Left kidney (tissue), 2 donors: ENCODE data around the gene NEXN. TPM values are rescaled to one million over a fixed set of nuclear protein-coding genes. Genes with fewer than 3 reads are reported as not detected.
A peak's percentile ranks its signal among the peaks of the same experiment; 100 is the strongest.
"Not testable (repeated sequence)": the region's sequence is repeated elsewhere in the genome, so short reads cannot be mapped to it uniquely, and the experiment has no call there.

Experiments
- DNase-seq: peaks from one replicate; pipeline ENCODE4 v3.0.0-alpha.2; 2013
- polyA plus RNA-seq: library from polyadenylated mRNA; unstranded; fragments of 120-200 nt; gene quantifications from one replicate; pipeline ENCODE4 v1.2.1, GENCODE V29; 2013; ENCODE audit not compliant: insufficient read length

The NEXN gene
- polyA plus RNA-seq, 1 donor = 12.7 TPM

DNA sequence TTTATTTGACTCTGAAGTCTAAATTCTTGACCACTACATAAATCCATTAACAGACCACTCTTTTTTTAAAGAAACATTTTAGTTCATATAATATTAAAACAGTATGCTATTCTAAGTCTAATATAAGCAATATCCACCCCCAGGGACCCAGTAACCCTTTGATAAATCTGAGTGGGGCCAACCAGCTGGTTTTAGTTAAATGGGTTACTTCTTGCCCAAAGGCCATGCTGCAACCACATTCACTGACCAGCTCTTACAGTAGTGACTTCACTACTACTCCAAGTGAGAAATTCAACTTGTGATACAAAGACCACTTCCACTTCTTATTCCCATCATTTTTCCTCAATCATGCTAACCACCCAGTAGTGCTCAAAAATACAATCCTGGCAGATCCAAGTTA, 70.0 kb downstream of the NEXN start:
- DNase-seq = no peak

DNA sequence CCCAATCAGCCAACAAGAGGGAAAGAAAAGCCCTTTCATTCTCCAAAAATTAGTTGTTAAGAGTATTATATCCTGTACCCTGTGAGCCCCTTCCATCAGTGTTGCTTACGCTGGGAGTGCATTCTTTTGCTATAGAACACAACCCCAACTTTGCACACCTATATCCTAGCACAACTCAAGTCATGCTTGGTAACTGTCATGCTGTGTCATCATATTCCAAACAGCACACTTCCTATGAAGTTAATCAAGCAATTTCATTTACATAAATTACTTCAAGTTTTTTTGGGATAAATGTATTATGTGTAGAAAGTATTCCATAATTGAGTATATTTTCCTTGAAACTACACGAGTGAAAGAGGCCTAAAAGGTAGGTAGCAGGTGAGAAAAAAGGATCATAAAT, 70.4 kb downstream of the NEXN start:
- DNase-seq = no peak

DNA sequence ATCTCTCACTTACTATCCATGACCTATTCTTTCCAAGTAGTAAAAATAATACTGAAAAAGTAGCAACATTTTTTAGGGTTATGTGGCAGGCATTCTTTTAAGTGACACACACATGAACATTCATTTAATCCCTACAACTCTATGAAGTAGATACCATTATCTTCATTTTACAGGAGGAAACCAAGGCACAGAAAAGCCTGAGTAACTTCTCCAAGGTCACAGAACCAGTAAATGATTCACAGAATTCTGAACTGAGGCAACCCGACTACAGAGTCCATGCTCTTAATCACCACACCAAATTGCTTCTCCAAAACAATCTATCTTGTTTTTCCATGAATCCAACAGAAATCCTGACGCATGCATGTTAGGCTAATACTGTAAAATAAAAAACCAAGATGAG, 73.0 kb downstream of the NEXN start:
- no peak for DNase-seq

DNA sequence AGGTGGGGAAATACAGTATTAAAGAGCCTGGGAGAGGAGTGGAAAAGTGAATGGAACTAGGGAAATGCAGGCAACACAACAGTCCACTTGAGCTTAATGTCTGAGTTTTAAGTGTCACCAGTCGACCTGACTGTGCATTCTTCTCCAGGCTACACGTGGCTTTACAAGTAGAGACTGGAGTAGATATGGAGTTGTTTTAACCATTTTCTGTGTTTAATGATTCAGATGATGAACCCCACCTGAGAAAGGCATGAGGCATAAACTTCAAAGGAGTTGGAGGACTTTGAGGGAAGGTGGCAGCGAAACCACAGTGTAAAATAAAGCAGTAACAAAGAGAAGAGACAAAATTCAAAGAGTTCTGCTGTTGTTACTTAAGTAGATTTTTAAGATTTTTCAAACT, 77.9 kb downstream of the NEXN start:
- DNase-seq = no peak

DNA sequence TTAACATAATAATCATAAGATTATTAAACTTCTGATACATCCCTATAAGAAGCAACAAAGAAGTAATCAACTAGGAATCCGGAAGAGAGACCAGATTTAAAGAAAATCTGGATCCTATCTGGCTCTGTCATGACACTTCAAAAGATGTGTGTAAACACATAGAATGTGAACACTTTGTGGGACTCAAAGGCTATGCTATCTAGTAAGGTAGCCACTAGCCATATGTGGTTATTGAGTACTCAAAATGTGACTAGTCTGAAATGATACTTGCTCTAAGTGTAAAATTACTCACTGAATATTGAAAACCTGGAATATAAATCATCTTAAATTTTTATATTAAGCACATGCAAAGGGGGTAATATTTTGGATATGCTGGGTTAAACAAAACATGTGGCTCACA, 81.8 kb downstream of the NEXN start:
- no peak for DNase-seq

DNA sequence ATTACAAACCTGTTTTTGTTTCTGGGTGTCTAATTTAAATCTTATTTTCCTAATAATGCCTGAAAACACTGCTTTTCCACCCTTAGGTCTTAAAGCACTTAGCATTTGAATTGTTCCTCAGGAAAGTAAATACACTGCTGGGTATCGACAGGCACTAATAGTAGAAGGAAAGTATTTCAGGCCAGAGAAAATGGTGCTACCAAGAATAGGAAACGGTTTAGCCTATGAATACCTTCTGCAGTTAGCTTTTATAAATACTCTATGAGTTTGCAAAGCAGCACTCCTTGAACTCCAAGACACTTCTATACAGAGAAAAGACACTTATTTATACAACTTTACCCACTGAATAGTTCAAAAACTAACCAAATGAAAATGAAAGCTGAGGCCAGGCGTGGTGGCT, 83.7 kb downstream of the NEXN start:
- no peak for DNase-seq

DNA sequence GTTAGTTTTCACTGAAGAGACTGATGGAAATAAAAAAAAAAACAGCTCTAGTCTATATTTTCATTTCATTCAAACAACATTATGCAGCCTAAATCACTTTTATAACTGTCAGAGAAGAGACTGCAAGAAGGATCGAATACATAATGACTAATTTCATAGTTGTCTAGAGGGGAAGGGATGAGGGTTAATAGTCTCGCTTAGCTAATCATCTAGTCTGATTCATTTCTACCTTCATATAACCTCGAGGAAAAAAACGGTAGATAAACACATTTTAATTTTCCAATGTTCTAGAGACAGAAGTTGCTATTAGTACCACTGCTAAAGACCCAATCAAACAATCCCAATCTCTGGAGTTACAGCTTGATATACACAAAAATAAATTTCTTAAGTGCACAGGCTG, 87.0 kb downstream of the NEXN start:
- no peak for DNase-seq

DNA sequence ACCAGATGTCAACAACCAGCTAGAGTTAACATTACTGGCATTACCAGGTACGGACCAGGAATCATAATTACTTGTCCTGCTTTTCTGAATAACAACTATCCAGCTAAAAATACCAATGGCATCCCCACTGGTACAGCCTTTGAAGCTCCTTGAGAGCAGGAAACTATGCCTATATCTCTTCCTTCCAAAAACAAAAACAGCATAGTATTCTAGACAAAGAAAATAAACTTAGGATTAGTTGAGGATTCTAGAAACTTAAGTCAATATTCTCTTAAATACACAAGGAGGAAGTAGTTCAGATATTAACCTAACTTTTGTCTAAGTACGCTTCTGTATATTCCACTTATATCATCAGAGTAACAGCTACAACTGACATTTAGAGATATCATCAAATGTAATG, 87.5 kb downstream of the NEXN start:
- no peak for DNase-seq

DNA sequence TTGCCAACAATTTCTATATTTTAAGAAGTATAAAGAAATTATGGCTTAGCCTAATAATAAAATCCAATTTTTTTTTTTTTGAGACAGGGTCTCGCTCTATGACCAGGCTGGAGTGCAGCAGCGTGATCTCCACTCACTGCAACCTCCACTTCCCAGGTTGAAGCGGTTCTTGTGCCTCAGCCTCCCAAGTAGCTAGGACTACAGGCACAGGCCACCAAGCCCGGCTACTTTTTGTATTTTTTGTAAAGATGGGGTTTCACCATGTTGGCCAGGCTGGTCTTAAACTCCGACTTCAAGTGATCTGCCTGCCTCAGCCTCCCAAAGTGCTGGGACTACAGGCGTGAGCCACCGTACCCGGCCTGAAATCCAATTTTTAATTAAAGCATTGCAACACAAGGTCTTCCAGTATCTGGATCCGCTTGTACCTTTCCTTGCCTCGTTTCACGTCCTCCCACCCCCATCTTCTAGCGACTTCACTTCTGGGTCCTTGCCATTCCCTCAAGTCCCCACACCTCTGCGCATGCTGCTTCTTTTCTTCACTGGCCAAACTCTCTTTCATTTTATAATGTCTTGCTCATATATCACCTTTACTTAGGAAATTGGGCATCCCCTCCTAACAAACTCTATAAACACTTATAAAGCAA, 88.1 kb downstream of the NEXN start:
- DNase-seq = no peak

DNA sequence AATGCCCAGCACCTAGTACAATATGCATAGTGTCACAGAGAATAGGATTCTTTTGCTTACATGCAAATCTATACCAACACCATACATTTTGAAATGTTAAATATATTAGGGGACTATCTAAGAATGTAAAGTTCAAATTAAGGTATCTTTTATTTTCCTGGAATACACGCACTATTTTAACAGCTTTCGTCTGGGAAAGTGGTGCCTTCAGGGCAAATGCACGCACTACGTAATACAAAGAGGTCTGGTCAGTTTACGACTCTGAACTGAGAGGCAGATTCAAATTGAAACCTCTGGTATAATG, 89.5 kb downstream of the NEXN start:
- no peak for DNase-seq

DNA sequence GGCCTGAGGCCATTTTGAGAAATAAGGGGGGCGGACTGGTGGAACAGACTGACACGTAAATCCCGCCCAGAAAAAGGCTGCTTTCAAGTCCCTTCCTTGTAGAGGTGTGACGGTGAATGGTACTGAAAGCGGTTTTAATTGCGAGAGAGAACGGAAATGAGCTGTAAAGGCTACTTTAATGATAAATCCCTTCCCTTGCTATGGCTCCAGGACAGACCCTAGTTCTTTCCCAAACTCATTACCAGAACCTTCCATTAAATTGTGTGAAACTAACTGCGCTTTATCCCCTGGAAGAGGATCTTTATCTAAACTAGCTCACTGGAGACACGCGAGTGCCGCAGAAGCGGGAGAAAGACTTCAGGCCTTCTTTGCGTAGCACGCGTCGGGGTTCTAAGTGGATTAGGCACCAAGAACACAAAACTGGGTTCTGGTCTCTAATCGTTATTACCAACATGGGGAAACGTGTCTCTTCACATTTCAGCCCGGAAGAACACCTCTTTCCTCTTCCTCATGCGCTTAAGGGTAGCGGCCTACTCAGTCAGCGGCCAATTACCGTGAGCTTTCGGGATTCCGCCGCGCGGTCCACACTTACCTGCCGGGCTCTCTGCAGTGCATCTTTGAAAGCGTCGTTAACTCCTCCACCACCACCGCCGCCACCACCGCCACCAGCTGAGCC, 90.0 kb downstream of the NEXN start:
- peak; percentile 91 for DNase-seq

DNA sequence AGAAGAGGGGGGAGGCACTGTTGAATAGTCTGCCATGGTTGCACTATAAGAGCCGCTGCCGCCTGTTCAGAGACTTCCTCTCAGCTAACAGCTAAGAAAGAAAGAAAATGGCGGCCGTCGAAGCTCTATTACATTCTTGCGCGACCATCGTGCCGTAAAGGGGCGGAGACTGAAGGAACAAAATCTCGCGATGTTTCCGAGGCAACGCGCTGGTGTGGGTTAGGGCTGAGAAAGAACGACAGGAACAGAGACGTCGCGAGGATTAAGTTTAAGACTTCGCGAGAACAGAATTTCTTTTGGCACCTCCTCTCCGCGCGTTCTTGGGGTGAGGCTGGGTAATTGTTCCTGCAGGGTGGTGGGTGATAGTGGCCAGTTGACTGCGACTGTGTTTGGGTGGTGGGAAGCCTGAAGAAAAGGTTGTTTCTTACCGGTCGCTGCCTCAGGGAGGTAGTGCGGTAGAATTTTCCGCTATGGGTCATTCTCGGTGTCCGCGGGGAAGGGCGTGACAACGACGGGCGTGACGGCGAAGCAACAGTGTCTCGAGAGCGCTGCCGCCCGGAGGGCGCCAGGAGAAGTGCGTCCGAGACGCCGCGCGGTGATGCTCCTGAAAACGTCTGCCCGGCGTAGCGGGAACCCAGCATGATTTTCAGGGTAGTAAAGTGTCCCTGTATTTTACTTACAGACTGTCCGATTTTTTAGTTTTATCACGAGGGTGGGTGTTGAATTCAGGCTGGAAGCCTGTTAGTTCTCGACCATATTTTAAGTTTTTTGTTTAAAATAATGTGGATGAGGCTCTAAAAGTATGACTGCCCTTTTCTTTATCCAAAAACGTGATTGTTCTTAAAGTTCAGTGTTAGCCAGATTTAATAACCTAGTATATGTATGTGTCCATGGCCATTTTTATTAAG, 90.8 kb downstream of the NEXN start, which contains the start of gene FUBP1:
Gene FUBP1, minus strand, starts transcription at position 104 of the 908 bp plus-strand sequence. Its CDS starts 68 bp downstream, at position 36.
- DNase-seq = peak; percentile 99

DNA sequence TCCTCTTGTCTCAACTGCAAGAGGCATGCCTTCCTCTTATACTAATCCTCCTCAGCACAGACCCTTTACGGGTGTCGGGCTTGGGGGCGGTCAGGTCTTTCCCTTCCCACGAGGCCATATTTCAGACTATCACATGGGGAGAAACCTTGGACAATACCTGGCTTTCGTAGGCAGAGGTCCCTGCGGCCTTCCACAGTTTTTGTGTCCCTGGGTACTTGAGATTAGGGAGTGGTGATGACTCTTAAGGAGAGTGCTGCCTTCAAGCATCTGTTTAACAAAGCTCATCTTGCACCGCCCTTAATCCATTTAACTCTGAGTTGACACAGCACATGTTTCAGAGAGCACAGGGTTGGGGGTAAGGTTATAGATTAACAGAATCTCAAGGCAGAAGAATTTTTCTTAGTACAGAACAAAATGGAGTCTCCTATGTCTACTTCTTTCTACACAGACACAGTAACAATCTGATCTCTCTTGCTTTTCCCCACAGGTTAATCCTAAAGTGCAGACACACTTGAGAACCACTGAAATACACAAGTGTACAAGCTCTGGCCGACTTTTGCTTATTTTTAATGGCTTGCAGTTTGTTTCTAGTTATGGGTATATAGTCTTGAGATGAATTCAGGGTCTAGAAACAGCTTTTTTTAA, 95.0 kb downstream of the NEXN start:
- DNase-seq = not testable (repeated sequence)

DNA sequence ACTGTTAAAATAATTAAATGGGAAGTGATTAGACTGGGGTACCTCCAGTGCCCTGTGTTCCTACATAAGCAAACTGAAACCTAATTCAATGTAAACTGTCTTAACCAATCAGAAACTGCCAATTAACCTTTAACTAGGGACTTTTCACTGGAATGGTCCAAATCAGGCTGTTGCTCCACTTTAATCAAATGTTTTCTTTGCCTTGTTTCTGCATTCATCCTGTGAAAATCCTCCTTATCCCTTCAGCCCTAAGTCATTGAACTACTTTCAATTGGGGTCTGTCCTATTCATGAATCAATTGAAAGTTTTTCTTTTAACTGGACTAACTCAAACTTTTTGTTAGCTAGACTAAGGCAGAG, 95.6 kb downstream of the NEXN start:
- DNase-seq = no peak

DNA sequence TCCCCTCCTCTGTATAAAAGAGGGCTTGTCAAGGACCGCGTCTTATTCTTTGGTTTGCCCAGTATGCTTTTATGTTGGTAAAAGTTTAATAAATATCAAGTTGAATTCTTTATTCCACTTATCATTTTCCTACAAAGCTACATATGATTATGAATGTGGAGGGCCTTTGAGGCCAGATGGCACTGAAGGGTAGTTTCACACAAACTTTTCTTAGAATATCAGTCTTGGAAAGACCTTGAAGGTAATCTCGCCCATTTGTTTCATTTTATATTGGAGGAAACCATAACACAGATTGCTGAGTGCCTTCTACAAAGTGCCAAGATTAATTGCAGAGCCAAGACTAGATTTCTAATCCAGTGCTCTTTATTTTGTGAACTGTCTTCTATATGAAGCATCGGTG, 96.2 kb downstream of the NEXN start:
- no peak for DNase-seq

DNA sequence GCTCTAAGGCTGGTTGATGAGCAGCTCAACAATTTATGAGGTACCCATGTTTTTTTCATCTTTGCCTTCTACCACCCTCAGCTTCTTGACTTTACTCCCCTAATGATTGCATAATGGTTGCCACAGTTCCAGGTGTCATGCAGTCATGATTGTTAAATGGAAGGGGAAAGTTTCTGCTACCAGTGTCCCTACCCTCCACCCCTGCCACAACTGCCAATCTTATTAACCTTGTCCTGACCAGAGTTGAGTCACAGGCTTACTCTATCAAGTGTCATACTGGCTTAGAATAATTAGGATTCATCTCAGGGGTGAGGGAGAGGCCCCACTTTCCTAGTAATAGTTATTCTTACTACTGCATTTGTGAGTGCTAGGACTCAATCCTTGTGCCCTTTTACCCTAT, 98.4 kb downstream of the NEXN start:
- DNase-seq = no peak

DNA sequence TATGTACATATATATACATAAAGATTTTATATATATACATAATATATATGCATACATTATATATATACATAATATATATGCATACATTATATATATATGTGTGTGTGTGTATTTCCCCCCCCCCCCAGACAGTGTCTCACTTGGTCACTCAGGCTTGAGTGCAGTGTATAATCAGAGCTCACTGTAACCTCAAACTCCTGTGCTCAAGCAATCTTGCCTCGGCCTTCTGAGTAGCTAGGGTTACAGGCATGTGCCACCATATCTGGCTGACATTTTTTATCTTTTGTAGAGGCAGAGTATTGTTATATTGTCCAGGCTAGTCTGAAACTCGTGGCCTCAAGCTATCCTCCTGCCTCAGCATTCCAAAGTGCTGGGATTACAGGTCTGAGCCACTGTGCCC, 99.5 kb downstream of the NEXN start:
- DNase-seq = no peak

DNA sequence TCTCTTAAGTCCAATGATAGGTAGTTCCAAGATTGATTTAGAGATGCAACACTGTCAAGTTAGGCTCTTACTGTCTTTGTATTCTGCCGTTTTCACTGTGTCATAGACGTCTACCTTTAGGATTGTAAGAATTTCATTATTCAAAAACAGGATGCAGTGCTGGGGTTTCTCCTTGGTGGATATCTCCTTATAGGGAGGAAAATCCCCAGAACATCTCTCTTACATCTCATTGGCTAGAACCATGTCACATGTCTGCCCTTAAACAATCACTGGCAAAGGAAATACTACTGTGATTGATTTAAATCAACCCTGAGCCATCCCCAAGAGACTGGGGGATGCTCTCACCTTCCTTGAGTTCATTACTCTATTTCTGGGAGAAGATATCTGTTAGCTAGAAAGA, 101.3 kb downstream of the NEXN start:
- DNase-seq = no peak

DNA sequence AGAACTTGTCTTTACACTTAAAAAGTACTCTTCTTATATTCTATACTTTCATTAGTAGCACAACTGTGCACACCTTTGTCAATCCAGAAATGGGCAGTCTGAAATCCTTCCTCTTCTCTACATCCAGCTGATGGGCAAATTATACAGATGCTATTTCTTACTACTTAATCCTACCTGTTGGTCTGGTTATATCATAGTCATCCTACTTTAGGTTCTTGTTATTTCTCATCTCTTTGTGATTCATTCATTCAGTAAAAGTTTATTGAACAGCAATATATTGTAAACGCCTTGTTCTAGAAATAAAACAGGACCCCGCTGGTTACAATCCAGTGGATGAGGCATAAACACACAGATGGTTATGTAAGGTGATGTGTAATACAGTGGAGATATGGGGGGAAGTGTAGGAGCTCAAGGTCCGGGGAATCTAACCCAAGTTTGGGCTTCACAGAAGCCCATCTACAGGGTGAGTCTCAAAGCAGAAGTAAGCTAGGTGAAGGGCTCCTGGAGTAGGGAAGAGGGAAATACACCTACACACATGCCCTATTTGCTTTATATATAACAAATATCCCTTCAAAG, 102.3 kb downstream of the NEXN start:
- DNase-seq = no peak

DNA sequence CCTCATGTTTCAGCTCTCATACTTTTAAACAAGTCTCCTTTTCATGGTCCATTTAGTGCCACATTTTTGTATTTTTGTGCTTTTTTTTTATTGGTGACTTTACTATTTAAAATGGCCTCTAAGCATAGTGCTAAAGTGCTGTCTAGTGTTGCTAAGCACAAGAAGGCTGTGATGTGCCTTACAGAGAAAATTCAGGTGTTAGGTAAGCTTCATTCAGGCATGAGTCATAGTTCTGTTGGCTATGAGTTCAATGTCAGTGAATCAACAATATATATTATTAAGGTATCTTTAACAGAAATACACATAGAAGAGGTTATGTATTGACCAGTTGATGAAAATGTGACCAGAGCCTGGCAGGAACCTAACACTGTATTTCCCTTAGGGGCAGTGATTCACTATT, 103.2 kb downstream of the NEXN start:
- no peak for DNase-seq
